ENCODE measurements around the gene ST8SIA5. TPM values are rescaled to one million over a fixed set of nuclear protein-coding genes. Genes with fewer than 3 reads are reported as not detected.

ST8SIA5 gene
- total RNA-seq, 1 experiment from 2014 or later: 5.4 TPM

- Mint-ChIP-seq H3K9me3 (no peaks in the 10 kb centered on the region), H3K4me3 (no peak overlapping the region), H3K27me3 (ENCODE audit: low read depth) (no peaks in the 10 kb centered on the region), H3K4me1 (peaks cover 22% of the 10 kb centered on the region), H3K27ac (no peak overlapping the region), H3K36me3 (no peaks in the 10 kb centered on the region)
- no peak for ATAC-seq
- ChIA-PET POLR2A (no interaction called here), CTCF (interaction anchor here (1.0 to 2.6 kb wide), 2 partner anchors 8 to 11 kb away, joined by 3 to 10 read pairs; no protein-coding TSS in a partner anchor)
- DNase-seq (ENCODE audit: low spot score): no peak
- TF ChIP-seq FOXP1 (CRISPR knock-in tag; IDR thresholded peaks at IDR 0.05; ENCODE audit: borderline replicate concordance) (no peak), KAT7 (CRISPR knock-in tag; IDR thresholded peaks at IDR 0.05; ENCODE audit: borderline replicate concordance) (no peak), ZNF512 (CRISPR knock-in tag; IDR thresholded peaks at IDR 0.05; ENCODE audit: borderline replicate concordance) (no peak), ZMAT4 (CRISPR knock-in tag; IDR thresholded peaks at IDR 0.05) (no peak), MXD4 (CRISPR knock-in tag; IDR thresholded peaks at IDR 0.05; ENCODE audit: borderline replicate concordance) (no peak), AR (CRISPR knock-in tag; IDR thresholded peaks at IDR 0.05) (no peak), FOXP4 (CRISPR knock-in tag; IDR thresholded peaks at IDR 0.05) (no peak)
Observed at GRCh38 chr18:46706968-46707367, 49.9 kb downstream of the ST8SIA5 start.

GRCh38 chr18:46705521-46705920 is 51.3 kb downstream of the ST8SIA5 start:
- no peak overlapping the region for H3K4me3 Mint-ChIP-seq
- H3K27me3 Mint-ChIP-seq (ENCODE audit: low read depth): no peaks in the 10 kb centered on the region
- POLR2A ChIA-PET: no interaction called here
- CTCF ChIA-PET: interaction anchor here (2.1 to 2.6 kb wide), 2 partner anchors 10 to 48 kb away, joined by 7 to 10 read pairs; no protein-coding TSS in a partner anchor
- DNase-seq (ENCODE audit: low spot score) (peak; percentile 62), ATAC-seq (peak; percentile 97)
- no peaks in the 10 kb centered on the region for H3K36me3 Mint-ChIP-seq
- H3K4me1 Mint-ChIP-seq: peaks cover 19% of the 10 kb centered on the region
- H3K27ac Mint-ChIP-seq: no peak overlapping the region
- no peaks in the 10 kb centered on the region for H3K9me3 Mint-ChIP-seq
- TF ChIP-seq CREM (CRISPR knock-in tag; IDR thresholded peaks at IDR 0.05) (no peak), ZNF532 (CRISPR knock-in tag; IDR thresholded peaks at IDR 0.05; ENCODE audit: borderline replicate concordance) (no peak), USF1 (CRISPR knock-in tag; IDR thresholded peaks at IDR 0.05) (no peak), TCF7 (CRISPR knock-in tag; IDR thresholded peaks at IDR 0.05; ENCODE audit: low read depth) (no peak), ZBTB43 (CRISPR knock-in tag; IDR thresholded peaks at IDR 0.05) (no peak), RORB (CRISPR knock-in tag; IDR thresholded peaks at IDR 0.05) (no peak), ELF4 (CRISPR knock-in tag; IDR thresholded peaks at IDR 0.05; ENCODE audit: low read depth) (no peak), ETV6 (CRISPR knock-in tag; IDR thresholded peaks at IDR 0.05) (no peak), NR1H2 (CRISPR knock-in tag; IDR thresholded peaks at IDR 0.05) (no peak), AFF4 (CRISPR knock-in tag; IDR thresholded peaks at IDR 0.05; ENCODE audit: borderline replicate concordance) (no peak)
